Measurements from ENCODE around the gene SLC45A3. TPM values are rescaled to one million over a fixed set of nuclear protein-coding genes. Genes with fewer than 3 reads are reported as not detected.

Gene SLC45A3
- total and polyA plus RNA-seq, 8 donors, result 1.6 to 30.1 (median 6.5) TPM

- H3K4me3 ChIP-seq, result peak overlapping the region in 1 of 4 donors; percentile 62
- no peaks in the 10 kb centered on the region for H3K27me3 ChIP-seq
- H3K27ac ChIP-seq, result peak overlapping the region in 3 of 5 donors; percentile 96 to 99 (median 98)
- TF ChIP-seq CTCF (IDR thresholded peaks at IDR 0.05), result no peak
- TF ChIP-seq POLR2A (IDR thresholded peaks at IDR 0.05), result no peak
- TF ChIP-seq POLR2AphosphoS5 (IDR thresholded peaks at IDR 0.05), result no peak
- TF ChIP-seq EP300 (IDR thresholded peaks at IDR 0.05), result no peak
- 63 to 77% (median 71%) methylated on average over 6 of the region's 6 CpGs for WGBS, 5 donors
- intact Hi-C loops (cut with DNase I; ENCODE audit: low total_unique reads), result no loop called here
- no peaks in the 10 kb centered on the region for H3K9me3 ChIP-seq
- H3K36me3 ChIP-seq, result peaks cover 0 to 5% (median 2%) of the 10 kb centered on the region in 4 donors
- H3K4me1 ChIP-seq, result peaks cover 18 to 61% (median 40%) of the 10 kb centered on the region in 4 donors
- peak in 1 of 2 donors; percentile 21 for DNase-seq
Measured at GRCh38 chr1:205629751-205630150, 50.6 kb downstream of the SLC45A3 start.

- WGBS, 5 donors, result 82 to 90% (median 89%) methylated on average over 8 of the region's 8 CpGs
- no peaks in the 10 kb centered on the region for H3K9me3 ChIP-seq
Measured at GRCh38 chr1:205627956-205628355, 52.4 kb downstream of the SLC45A3 start.

GRCh38 chr1:205626216-205626615 lies 54.1 kb downstream of the SLC45A3 start:
- intact Hi-C loops (cut with DNase I; ENCODE audit: low total_unique reads), result no loop called here
- 78 to 94% (median 88%) methylated on average over 3 of the region's 3 CpGs for WGBS, 5 donors
- H3K27ac ChIP-seq, result no peak overlapping the region
- DNase-seq, result no peak
- H3K27me3 ChIP-seq, result no peaks in the 10 kb centered on the region
- H3K4me3 ChIP-seq, result no peak overlapping the region
- TF ChIP-seq POLR2AphosphoS5 (IDR thresholded peaks at IDR 0.05), result no peak
- no peak for TF ChIP-seq CTCF (IDR thresholded peaks at IDR 0.05)
- TF ChIP-seq POLR2A (IDR thresholded peaks at IDR 0.05), result no peak
- TF ChIP-seq EP300 (IDR thresholded peaks at IDR 0.05), result no peak
- H3K9me3 ChIP-seq, result no peaks in the 10 kb centered on the region
- peaks cover 8 to 33% (median 30%) of the 10 kb centered on the region in 4 donors for H3K36me3 ChIP-seq
- H3K4me1 ChIP-seq, result peaks cover 12 to 58% (median 38%) of the 10 kb centered on the region in 4 donors

More at GRCh38 chr1:205627956-205628355, 52.4 kb downstream of the SLC45A3 start:
- intact Hi-C loops (cut with DNase I; ENCODE audit: low total_unique reads), result no loop called here
- Histone ChIP-seq H3K4me3 (no peak overlapping the region), H3K4me1 (peaks cover 17 to 66% (median 44%) of the 10 kb centered on the region in 4 donors), H3K27ac (no peak overlapping the region), H3K27me3 (no peaks in the 10 kb centered on the region), H3K36me3 (peaks cover 0 to 16% (median 13%) of the 10 kb centered on the region in 4 donors)
- TF ChIP-seq CTCF (IDR thresholded peaks at IDR 0.05), result no peak
- TF ChIP-seq EP300 (IDR thresholded peaks at IDR 0.05), result no peak
- no peak for TF ChIP-seq POLR2AphosphoS5 (IDR thresholded peaks at IDR 0.05)
- no peak for TF ChIP-seq POLR2A (IDR thresholded peaks at IDR 0.05)
- no peak for DNase-seq

GRCh38 chr1:205623646-205624045 lies 56.7 kb downstream of the SLC45A3 start:
- intact Hi-C loops (cut with DNase I; ENCODE audit: low total_unique reads), result no loop called here

More at GRCh38 chr1:205623646-205624045, 56.7 kb downstream of the SLC45A3 start:
- Histone ChIP-seq H3K27me3 (no peaks in the 10 kb centered on the region), H3K9me3 (no peaks in the 10 kb centered on the region), H3K27ac (no peak overlapping the region), H3K4me3 (no peak overlapping the region), H3K36me3 (peaks cover 16 to 56% (median 54%) of the 10 kb centered on the region in 4 donors), H3K4me1 (peaks cover 0 to 45% (median 28%) of the 10 kb centered on the region in 4 donors)
- 80 to 90% (median 87%) methylated on average over 4 of the region's 4 CpGs for WGBS, 5 donors
- DNase-seq, result no peak
- no peak for TF ChIP-seq POLR2A (IDR thresholded peaks at IDR 0.05)
- no peak for TF ChIP-seq EP300 (IDR thresholded peaks at IDR 0.05)
- no peak for TF ChIP-seq CTCF (IDR thresholded peaks at IDR 0.05)

Data from stomach (tissue), 9 donors.